Measurements from ENCODE around the gene ATXN7L1. TPM values are rescaled to one million over a fixed set of nuclear protein-coding genes. Genes with fewer than 3 reads are reported as not detected.

Gene ATXN7L1
- total RNA-seq, 4 donors from 2014 or later, result 30.8 to 45.8 (median 39.3) TPM

- no peak for DNase-seq
- TF ChIP-seq CTCF (IDR thresholded peaks at IDR 0.05), result no peak
- TF ChIP-seq POLR2A (IDR thresholded peaks at IDR 0.05), result no peak
- Histone ChIP-seq H3K4me1 (peaks cover 3 to 20% (median 13%) of the 10 kb centered on the region in 4 donors), H3K27me3 (no peaks in the 10 kb centered on the region), H3K36me3 (no peaks in the 10 kb centered on the region), H3K4me3 (no peak overlapping the region), H3K9me3 (no peaks in the 10 kb centered on the region), H3K27ac (no peak overlapping the region)
Measured at GRCh38 chr7:105682341-105683060, 193.9 kb downstream of the ATXN7L1 start.

- DNase-seq, result no peak
- H3K27me3 ChIP-seq, result no peaks in the 10 kb centered on the region
- H3K4me3 ChIP-seq, result no peak overlapping the region
- H3K36me3 ChIP-seq, result no peaks in the 10 kb centered on the region
- peak overlapping the region in 2 of 4 donors; percentile 28 to 74 for H3K27ac ChIP-seq
- H3K9me3 ChIP-seq, result no peaks in the 10 kb centered on the region
- TF ChIP-seq CTCF (IDR thresholded peaks at IDR 0.05) (no peak), POLR2A (IDR thresholded peaks at IDR 0.05) (no peak)
- H3K4me1 ChIP-seq, result peaks cover 3 to 34% (median 17%) of the 10 kb centered on the region in 4 donors
Measured at GRCh38 chr7:105680505-105681187, 195.8 kb downstream of the ATXN7L1 start.

- H3K4me3 ChIP-seq, result peak overlapping the region; percentile 30 to 42 (median 38)
- no peaks in the 10 kb centered on the region for H3K36me3 ChIP-seq
- peak overlapping the region; percentile 47 to 78 (median 70) for H3K27ac ChIP-seq
- TF ChIP-seq POLR2A (IDR thresholded peaks at IDR 0.05), result no peak
- TF ChIP-seq CTCF (IDR thresholded peaks at IDR 0.05), result no peak
- H3K9me3 ChIP-seq, result no peaks in the 10 kb centered on the region
- peaks cover 3 to 34% (median 17%) of the 10 kb centered on the region in 4 donors for H3K4me1 ChIP-seq
- no peaks in the 10 kb centered on the region for H3K27me3 ChIP-seq
- peak; percentile 64 to 84 (median 73) for DNase-seq
Measured at GRCh38 chr7:105678811-105679495, 197.4 kb downstream of the ATXN7L1 start.

- peak overlapping the region; percentile 47 to 78 (median 70) for H3K27ac ChIP-seq
- H3K9me3 ChIP-seq, result no peaks in the 10 kb centered on the region
- TF ChIP-seq CTCF (IDR thresholded peaks at IDR 0.05), result no peak
- no peak for TF ChIP-seq POLR2A (IDR thresholded peaks at IDR 0.05)
- peak in 2 of 3 donors; percentile 70 to 83 for DNase-seq
- no peaks in the 10 kb centered on the region for H3K27me3 ChIP-seq
- peaks cover 3 to 34% (median 17%) of the 10 kb centered on the region in 4 donors for H3K4me1 ChIP-seq
- H3K36me3 ChIP-seq, result no peaks in the 10 kb centered on the region
- peak overlapping the region in 3 of 4 donors; percentile 30 to 42 (median 35) for H3K4me3 ChIP-seq
Measured at GRCh38 chr7:105677817-105678573, 198.4 kb downstream of the ATXN7L1 start.

- Histone ChIP-seq H3K27ac (peak overlapping the region; percentile 7 to 73 (median 58)), H3K9me3 (no peaks in the 10 kb centered on the region), H3K4me1 (peaks cover 3 to 34% (median 17%) of the 10 kb centered on the region in 4 donors), H3K36me3 (no peaks in the 10 kb centered on the region), H3K4me3 (no peak overlapping the region), H3K27me3 (no peaks in the 10 kb centered on the region)
- peak in 1 of 3 donors; percentile 68 for DNase-seq
- no peak for TF ChIP-seq POLR2A (IDR thresholded peaks at IDR 0.05)
Measured at GRCh38 chr7:105677410-105677730, 199.0 kb downstream of the ATXN7L1 start.

Data from Peyer's patch (tissue), 4 donors.